NCI-H146 (cell line): ENCODE results near the gene GIN1.
"Not testable (repeated sequence)": the region's sequence is repeated elsewhere in the genome, so short reads cannot be mapped to it uniquely, and the experiment has no call there.

Experiments used
- DNase-seq: peaks from one replicate; lab custom pipeline; 2025; lab: John Stamatoyannopoulos, UW

GIN1 gene

GRCh38 chr5:103119765-103120606 lies at the start of gene GIN1, which contains the start of gene PPIP5K2:
GIN1 (minus strand) TSS chr5:103120138; CDS start chr5:103108707, 11,431 bp downstream.
PPIP5K2 (plus strand) TSS chr5:103120301; CDS start chr5:103129590, 9,289 bp downstream.
- peak; percentile 95 for DNase-seq

DNA sequence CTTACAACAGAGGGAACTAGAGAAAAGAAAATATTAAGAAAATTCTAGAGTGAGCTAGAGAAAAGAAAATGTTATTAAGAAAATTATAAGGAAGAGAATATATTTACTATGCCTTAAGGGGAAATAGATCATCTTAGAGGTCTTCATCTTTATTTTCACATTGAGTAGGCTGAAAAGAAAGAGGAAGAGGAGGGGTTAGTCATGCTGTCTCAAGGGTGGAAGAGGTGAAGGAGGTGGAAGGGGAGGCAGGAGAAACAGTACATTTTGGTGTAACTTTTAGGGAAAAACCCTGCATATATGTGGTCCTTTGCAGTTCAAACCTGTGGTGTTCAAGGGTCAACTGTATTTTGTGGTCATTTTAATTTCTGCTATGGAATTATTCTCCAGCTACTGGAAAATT lies 46.8 kb upstream of the GIN1 start:
- no peak for DNase-seq

DNA sequence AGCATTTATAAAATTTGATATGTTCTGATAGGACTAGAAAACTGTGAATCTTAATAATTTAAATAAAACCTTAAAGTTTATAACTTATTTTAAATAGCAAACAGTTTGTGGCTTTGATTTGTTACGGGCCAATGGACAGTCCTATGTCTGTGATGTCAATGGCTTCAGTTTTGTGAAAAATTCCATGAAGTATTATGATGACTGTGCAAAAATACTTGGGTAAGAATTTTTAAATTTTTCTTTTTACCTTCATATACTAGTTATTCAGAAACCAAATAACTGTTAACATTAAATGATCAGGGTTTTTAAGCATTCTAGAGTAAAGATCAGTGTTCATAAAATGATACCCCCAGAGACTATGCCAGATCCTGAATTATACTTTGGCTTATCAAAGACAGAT lies 31.2 kb upstream of the GIN1 start:
- no peak for DNase-seq

DNA sequence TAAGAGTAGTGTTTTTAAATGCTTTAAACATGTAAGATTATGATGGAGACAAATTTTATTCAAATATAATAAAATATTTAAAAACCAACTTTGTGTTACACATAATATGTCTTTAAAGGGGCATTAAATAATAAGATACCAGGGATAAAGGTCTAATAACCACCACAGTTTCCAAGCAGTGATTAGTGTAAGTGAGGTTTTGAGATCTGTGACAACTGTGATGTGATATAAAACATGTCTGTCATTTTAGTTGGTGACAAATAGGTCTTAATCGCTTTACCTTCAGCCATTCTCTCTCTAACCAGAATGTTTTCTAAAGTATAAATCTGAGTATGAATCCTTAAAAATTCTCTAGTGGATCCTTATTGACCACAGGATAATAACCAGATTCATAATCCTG lies 28.3 kb upstream of the GIN1 start:
- DNase-seq, result no peak

DNA sequence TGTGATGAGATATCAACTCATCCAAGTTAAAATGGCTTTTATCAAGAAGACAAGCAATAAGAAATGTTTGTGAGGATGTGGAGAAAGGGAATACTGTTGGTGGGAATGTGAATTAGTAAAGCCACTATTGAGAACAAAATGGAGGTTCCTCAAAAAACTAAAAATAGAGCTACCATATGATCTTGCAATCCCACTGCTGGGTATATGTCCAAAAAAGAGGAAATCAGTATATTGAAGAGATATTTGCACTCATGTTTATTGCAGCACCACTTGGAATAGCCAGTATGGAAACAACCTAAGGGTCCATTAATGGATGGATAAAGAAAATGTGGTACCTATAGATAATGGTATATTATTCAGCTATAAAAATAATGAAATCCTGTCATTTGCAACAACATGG lies 25.3 kb upstream of the GIN1 start:
- DNase-seq, result no peak

GRCh38 chr5:103142132-103142531 lies 22.2 kb upstream of the GIN1 start:
- not testable (repeated sequence) for DNase-seq

- peak; percentile 54 for DNase-seq
Observed at GRCh38 chr5:103139264-103139865, 19.4 kb upstream of the GIN1 start.

GRCh38 chr5:103138202-103138690 lies 18.3 kb upstream of the GIN1 start:
- DNase-seq, result no peak

- no peak for DNase-seq
Observed at GRCh38 chr5:103135461-103135860, 15.5 kb upstream of the GIN1 start.

DNA sequence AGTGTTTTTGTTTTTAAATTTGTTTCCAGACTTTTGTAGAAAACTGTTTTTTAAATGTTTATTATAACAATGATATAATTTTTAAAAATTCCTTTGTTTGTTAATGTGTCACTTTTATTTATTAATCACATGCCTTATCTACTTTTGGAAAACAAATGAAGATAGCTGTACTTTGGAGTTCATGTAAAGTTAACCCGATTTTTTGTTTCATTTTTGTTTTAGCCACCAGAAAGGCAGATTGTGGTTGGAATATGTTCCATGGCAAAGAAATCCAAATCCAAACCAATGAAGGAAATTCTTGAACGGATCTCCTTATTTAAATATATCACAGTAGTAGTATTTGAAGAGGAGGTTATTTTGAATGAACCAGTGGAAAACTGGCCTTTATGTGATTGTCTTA lies 13.3 kb upstream of the GIN1 start:
- no peak for DNase-seq

- DNase-seq, result no peak
Observed at GRCh38 chr5:103132684-103133083, 12.7 kb upstream of the GIN1 start.

GRCh38 chr5:103128202-103128601 lies 8.3 kb upstream of the GIN1 start:
- DNase-seq, result no peak

DNA sequence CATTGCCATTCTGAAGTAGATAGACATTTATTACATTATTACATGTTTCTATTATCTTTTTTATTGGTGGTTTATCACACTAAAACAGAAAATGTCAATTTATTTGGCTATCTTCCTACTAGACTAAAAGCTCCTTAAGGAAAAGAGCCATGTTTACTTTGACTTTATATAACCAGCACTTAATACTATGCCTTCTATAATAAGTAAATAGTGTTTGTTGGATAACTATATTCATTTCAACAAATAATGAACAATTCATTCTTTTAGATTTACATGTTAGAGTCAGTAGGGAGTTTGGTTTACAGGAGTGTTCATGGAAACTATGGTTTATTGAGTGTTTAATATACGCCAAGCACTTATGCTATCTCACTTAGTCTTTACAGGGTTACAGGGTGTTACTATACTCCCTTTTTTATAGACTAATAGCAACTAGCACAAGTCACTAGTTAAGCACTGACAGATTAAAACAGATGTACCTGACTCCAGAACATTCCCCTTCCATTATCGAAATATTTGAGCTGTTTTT lies 7.4 kb upstream of the GIN1 start:
- DNase-seq, result no peak

DNA sequence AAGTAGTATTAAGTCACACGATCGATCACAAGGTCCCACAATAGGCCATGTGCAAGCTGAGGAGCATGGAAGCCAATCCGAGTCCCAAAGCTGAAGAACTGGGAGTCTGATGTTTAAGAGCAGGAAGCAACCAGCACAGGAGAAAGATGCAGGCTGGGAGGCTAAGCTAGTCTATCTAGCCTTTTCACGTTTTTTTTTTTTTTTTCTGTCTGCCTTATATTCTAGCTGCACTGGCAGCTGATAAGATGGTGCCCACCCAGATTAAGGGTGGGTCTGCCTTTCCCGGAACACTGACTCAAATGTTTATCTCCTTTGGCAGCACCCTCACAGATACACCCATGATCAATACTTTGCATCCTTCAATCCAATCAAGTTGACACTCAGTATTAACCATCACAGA lies 6.6 kb upstream of the GIN1 start:
- DNase-seq, result no peak

GRCh38 chr5:103122242-103122641 lies 2.3 kb upstream of the GIN1 start:
- no peak for DNase-seq

DNA sequence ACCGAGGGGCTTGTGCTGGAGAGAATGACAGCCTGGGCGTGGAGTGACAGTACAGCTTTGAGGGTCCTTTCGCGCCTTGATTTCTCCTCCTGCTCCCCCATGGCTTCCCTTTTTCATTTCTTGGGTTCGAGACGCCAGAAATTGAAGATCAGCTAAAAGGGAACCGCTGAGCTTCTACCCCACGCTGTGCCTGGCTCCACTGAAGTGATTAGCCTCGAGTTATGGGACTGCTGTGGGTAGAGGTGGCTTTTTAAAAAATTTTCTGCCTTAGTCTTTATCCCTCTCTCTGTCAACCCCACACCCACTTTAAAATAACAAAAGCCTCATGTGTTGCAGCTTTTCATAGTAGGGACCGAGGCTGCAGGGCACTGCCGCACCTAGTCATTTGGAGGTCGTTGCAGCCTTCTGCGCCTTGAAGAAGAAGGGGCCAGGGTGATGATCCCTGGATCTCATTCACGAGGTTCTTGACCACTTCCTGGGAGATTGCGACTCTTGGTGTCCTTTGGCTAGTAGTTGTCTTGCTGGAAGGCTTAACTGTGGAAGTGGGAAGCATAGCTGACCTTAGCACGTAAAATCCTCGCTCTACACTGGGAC lies 766 bp upstream of the GIN1 start:
- no peak for DNase-seq

- DNase-seq, result no peak
Observed at GRCh38 chr5:103119070-103119764, 721 bp downstream of the GIN1 start.

DNA sequence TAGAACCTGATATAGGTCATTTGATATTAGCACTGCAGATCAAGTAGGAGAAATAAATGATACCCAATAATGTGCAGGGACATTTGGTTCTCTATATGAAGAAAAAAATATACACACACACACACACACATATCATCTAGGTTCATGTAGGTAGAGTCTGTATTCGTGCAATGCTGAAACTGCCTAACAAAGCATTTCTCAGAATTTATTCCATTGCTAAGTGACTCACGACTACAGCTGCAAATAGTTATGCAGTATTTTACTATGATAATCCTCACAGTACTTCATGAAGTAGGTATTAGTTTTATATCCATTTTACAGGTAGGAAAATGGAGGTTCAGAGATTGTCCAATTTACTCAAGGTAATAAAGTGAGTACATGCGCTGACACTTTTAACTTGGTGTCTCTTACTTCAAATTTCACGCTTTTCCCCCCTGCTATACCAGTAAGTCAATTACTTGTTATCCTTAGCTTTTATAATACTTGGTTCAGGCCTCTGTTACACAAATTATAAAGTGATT lies 2.4 kb downstream of the GIN1 start:
- DNase-seq, result no peak

DNA sequence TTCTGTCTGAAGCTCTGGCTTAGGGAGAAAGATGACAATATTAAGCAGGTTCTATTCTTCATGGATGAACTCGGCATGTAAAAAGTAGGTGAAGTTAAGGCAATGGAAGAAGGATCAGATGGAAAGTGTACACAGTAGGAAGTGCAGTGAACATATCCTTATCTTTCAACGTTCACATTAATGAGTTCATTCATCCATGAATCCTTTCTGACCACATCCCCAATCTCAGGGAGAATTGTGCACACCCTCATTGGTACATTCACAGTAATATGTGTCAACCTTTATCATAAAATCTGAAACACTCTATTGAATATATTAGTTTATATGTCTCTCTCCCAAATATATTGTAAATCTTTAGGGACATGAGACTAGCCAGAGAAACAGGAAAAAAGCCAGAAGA lies 5.5 kb downstream of the GIN1 start:
- DNase-seq, result no peak

DNA sequence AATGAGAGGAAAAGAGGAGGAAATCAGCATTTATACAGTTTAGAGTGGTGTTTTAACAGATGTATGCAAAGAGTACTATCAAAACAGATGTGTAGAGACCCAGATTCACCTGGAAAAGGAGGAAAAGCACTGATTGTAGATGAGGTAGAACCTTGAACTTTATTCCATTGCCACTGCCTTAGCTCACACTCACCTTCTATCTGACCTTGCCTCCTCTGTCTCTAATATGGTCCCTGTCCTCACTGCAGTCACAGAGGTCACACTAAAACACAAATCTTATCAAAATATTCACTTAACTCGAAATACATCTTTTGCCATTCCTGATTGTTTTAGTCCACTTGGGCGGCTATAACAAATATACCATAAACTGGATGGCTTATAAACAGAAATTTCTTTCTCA lies 7.0 kb downstream of the GIN1 start:
- DNase-seq, result no peak

DNA sequence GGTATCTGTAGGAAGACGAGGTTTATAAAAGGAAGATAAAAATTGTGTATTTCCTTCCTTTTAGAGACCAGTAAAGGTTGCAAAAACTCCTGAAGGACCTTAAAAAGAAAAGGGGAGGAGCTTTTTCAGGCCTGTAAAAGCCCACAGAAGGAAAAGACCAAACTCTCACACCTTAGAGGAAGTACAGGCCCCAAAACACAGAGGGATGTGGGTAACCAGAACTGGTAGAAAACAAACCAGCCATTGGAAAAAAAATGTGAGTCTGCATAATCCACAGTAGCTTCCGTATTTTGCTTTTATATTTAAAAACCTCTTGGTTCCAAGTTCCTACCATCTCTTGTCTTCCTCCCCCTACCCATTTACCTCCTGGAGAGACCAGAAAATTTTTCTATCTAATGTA lies 8.5 kb downstream of the GIN1 start:
- no peak for DNase-seq

DNA sequence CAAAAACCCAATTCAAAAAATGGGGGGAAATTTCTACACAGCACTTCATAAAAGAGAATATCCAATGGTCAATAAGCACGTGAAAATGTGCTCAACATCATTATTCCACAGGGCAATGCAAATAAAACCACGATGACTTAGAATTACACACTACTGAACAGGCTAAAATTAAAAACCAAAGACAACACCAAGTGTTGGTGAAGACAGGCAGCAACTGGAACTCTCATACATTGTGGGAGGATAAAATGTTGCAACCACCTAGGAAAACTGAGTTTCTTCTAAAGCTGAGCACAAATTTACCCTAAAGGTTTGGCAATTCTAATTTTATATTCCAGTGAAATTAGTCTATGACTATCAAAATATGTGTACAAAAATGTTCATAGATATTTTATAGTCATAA lies 9.5 kb downstream of the GIN1 start:
- DNase-seq, result no peak
